SK-N-SH (cell line): ENCODE results near the gene ZFAND4.

Experiments used
- CTCF ChIP-seq: fragments of 200-600 bp; sonication (generic); IDR thresholded peaks from 2 replicates; pipeline ENCODE4 v1.6.1; 2017; ENCODE audit warnings: antibody characterized with exemption, mild to moderate bottlenecking, moderate library complexity
- RFX5 ChIP-seq: IDR thresholded peaks from 2 replicates; pipeline ENCODE4 v1.6.1; 2012; ENCODE audit warnings: mild to moderate bottlenecking, improper control_type of control experiment, low read length

DNA sequence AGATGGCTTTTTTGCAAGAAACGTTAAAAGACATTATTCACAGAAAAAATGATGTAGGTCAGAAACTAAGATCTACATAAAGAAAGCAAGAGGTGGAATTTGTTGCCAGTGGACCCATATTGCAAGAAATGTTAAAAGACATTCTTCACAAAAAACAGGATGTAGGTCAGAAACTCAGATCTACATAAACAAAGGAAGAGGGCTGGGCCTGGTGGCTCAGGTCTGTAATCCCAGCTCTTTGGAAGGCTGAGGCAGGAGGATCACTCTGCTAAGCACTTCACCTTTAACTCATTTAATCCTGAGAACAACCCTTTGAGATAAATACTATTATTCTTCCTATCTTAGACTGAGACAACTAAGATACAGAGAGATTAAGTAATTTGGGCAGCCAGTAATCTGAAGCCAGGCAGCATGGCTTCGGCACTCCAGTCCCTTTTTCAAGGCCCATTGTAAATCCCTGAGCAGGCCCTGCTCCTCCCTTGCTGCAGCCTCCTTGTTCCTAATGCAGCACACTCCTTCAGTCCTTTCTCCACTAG lies 11.6 kb downstream of the ZFAND4 start:
- TF ChIP-seq RFX5, result no peak
- TF ChIP-seq CTCF, result no peak
